Activated T-helper 2 cell treated with anti-CD3 and anti-CD28 coated beads, Interferon-gamma antibody, Interleukin-2, Interleukin-4, amounts not matched to agents 10 μg/mL and 5 μg/mL and 100 μg/mL, durations not matched to agents 14 hours and 24 hours and 36 hours (primary cell): ENCODE measurements around the gene CRIP2. TPM values are rescaled to one million over a fixed set of nuclear protein-coding genes. Genes with fewer than 3 reads are reported as not detected.
A peak's percentile ranks its signal among the peaks of the same experiment; 100 is the strongest.

Source experiments
- DNase-seq: peaks from one replicate; pipeline ENCODE4 v3.0.0; 2021; ENCODE audit warnings: low spot score
- H3K27ac Mint-ChIP-seq: one replicate; pipeline ENCODE4 v1.8.0; 2021; ENCODE audit warnings: mixed read lengths
- H3K27me3 Mint-ChIP-seq: one replicate; pipeline ENCODE4 v1.8.0; 2021; ENCODE audit warnings: low read depth, mixed read lengths
- H3K36me3 Mint-ChIP-seq: one replicate; pipeline ENCODE4 v1.8.0; 2021; ENCODE audit warnings: low read depth, mixed read lengths
- H3K4me1 Mint-ChIP-seq: one replicate; pipeline ENCODE4 v1.8.0; 2021; ENCODE audit warnings: low read depth, mixed read lengths
- H3K4me3 Mint-ChIP-seq: one replicate; pipeline ENCODE4 v1.8.0; 2021; ENCODE audit warnings: low read depth, mild to moderate bottlenecking, moderate library complexity, mixed read lengths
- H3K9me3 Mint-ChIP-seq: one replicate; pipeline ENCODE4 v1.8.0; 2021; ENCODE audit warnings: mixed read lengths
- intact Hi-C: fragments of 100-400 bp; cut with micrococcal nuclease; formaldehyde crosslinking; loops from one replicate; pipeline ENCODE4 v1.15.1; 2023
- total RNA-seq: library from RNA; stranded (reverse); gene quantifications from 2 replicates; pipeline ENCODE4 v1.2.3, GENCODE V29; 2022

Gene CRIP2, protein sequence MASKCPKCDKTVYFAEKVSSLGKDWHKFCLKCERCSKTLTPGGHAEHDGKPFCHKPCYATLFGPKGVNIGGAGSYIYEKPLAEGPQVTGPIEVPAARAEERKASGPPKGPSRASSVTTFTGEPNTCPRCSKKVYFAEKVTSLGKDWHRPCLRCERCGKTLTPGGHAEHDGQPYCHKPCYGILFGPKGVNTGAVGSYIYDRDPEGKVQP
- 0.16 and 0.55 TPM in 2 replicates for total RNA-seq

DNA sequence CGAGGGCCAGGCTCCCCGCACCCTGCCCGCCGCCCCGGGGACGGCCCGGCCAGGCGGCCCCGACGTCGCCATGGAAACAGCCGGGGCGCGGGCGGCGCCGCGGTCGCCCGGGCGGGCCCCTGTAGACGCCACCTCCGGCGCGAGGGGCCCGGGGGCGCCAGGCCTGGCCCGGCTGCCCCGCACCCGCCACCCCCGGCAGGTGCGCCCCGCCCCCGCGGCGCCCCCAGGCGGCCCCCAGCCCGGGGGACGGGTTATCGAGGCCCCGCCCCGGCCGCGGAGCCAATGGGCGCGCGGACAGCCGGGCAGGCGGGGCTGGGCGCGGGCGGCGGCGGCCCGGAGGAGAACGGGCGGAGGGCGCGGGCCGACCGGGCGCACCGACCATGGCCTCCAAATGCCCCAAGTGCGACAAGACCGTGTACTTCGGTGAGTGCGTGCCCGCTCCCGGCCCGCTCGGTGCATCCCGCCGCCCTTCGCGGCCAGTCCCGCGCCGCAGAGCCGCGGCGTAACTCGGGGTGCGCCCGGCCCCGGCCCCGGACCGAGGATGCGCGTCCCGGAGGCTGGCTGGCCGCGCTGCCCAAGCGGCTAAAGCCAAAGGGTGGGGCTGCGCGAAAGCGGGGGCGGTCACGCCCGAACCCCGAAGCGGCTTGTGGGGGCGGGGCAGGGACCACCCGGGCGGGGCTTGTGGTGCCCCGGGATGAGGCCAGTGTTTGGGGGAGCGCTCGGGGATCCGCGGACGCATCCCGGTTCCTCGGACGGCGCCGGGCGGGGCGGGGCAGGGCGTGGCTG, at the start of gene CRIP2:
CRIP2 (plus strand) TSS at position 339 of the 786 bp plus-strand sequence; CDS start at position 381, 42 bp downstream.
- Mint-ChIP-seq H3K27me3 (peaks cover 25% of the 10 kb centered on the region), H3K4me1 (peaks cover 4% of the 10 kb centered on the region), H3K27ac (no peak within 1 kb of the TSS), H3K4me3 (peak within 1 kb of the TSS; percentile 47), H3K9me3 (no peaks in the 10 kb centered on the region), H3K36me3 (peaks cover 5% of the 10 kb centered on the region)
- DNase-seq, result no peak
- intact Hi-C loops, result loop anchor here (2.0 kb wide), 1 partner anchor 16 kb away; the partner anchor contains the start of gene TEDC1

DNA sequence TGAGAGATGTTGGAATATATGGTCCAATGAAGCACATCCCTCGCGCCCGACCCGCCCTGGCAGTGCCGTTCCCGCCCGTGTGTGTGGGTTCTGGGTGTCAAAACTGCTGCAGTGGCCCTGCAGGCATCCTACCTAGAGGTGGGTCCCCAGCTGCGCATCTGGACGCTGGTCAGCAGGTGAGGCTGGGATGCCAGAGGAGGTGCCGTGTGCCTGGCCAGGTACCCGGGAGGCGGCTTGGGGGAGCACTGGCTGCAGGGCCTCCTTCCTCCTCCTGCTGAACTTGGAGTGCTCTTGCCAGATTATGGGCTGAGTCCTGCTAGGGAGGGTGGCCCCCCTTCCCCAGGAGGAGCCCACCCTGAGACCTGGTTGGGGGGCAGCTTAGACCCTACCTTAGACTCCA, 49.8 kb upstream of the CRIP2 start:
- Mint-ChIP-seq H3K4me1 (peaks cover 11% of the 10 kb centered on the region), H3K27me3 (no peaks in the 10 kb centered on the region)
- no peak for DNase-seq

DNA sequence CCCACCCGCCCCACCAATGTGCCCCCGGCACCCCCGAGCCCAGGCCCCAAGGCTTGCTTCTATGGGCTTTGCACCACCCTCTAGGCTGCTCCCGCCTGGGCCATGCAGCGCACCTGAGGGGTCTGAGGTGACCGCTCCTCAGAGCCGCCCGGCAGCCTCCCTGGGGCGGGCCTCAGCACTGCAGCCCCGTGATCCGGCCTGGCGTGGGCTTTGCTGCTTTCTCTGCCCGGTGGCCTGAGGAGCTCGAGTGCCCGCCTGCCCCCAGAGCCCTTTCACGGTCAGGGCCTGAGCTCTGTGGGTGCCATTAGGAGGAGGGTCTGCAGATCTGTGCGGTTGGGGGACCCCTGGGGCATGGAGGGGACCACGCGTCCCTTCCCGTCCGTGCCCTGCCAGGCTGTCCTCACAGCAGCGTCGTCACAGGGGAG, 48.8 kb upstream of the CRIP2 start:
- no peak for DNase-seq
- peaks cover 11% of the 10 kb centered on the region for H3K4me1 Mint-ChIP-seq
- no peaks in the 10 kb centered on the region for H3K9me3 Mint-ChIP-seq
- intact Hi-C loops, result no loop called here
- H3K27me3 Mint-ChIP-seq, result no peaks in the 10 kb centered on the region
- peaks cover 48% of the 10 kb centered on the region for H3K36me3 Mint-ChIP-seq
- H3K27ac Mint-ChIP-seq, result no peak overlapping the region
- no peak overlapping the region for H3K4me3 Mint-ChIP-seq

More for the DNA sequence above, 49.8 kb upstream of the CRIP2 start:
- no peak overlapping the region for H3K27ac Mint-ChIP-seq
- H3K9me3 Mint-ChIP-seq, result no peaks in the 10 kb centered on the region
- peaks cover 40% of the 10 kb centered on the region for H3K36me3 Mint-ChIP-seq
- H3K4me3 Mint-ChIP-seq, result no peak overlapping the region
- intact Hi-C loops, result no loop called here

DNA sequence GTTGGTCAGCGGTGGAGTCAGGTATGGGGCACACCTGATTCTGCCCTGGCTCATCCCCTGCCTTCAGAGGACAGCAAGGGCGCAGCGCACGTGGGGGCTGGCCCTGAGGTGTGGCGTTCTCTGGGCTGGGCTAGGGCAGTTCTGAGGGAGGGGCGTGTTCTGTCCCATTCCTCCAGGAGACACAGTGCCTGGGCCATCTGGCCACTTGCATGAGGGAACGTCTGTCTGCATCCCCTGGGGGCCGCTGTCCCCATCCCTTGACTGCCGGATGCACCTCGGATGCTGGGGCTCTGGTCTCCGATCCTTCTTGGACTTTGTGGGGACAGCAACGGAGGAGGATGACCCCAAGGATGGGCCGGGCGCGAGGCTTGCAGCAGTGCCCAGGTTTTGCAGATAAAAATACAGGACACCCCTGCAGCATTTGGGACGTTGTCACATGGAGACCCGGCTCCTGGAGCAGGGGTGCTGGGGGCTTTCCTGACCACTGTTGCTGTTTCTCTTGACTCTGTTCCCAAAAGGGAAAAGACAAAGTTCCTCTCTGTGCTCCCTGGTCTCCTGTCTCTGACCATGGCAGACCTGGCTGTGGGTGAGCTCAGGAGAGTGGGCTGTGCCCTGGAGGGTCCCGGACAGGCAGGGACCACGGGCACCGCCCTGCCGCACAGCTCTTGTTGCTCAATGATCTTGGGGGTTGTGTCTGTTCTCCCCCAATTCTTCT, 48.0 kb upstream of the CRIP2 start:
- Mint-ChIP-seq H3K4me1 (peaks cover 11% of the 10 kb centered on the region), H3K4me3 (no peak overlapping the region), H3K36me3 (peaks cover 53% of the 10 kb centered on the region), H3K27ac (no peak overlapping the region), H3K27me3 (no peaks in the 10 kb centered on the region), H3K9me3 (no peaks in the 10 kb centered on the region)
- intact Hi-C loops, result no loop called here
- DNase-seq, result no peak

DNA sequence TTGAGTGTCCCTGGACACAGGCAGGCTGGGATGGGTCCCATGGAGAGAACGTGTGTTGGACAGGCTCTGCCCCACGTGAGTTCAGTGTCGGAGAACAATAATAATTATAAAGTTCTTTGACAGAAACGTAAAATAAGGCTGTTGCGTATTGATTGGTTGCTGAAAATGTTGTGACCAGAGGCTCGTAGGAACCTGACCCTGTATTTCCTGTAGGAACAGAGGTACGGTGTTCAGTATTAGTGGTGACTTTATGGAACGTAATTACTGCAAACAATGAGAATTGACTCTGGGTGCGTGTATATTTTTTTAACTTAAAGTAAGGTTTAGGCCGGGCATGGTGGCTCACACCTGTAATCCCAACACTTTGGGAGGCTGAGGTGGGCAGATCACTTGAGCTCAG, 47.2 kb upstream of the CRIP2 start:
- Mint-ChIP-seq H3K9me3 (no peaks in the 10 kb centered on the region), H3K27ac (no peak overlapping the region), H3K4me3 (no peak overlapping the region), H3K4me1 (peaks cover 5% of the 10 kb centered on the region), H3K27me3 (no peaks in the 10 kb centered on the region), H3K36me3 (peaks cover 47% of the 10 kb centered on the region)
- intact Hi-C loops, result no loop called here
- no peak for DNase-seq

DNA sequence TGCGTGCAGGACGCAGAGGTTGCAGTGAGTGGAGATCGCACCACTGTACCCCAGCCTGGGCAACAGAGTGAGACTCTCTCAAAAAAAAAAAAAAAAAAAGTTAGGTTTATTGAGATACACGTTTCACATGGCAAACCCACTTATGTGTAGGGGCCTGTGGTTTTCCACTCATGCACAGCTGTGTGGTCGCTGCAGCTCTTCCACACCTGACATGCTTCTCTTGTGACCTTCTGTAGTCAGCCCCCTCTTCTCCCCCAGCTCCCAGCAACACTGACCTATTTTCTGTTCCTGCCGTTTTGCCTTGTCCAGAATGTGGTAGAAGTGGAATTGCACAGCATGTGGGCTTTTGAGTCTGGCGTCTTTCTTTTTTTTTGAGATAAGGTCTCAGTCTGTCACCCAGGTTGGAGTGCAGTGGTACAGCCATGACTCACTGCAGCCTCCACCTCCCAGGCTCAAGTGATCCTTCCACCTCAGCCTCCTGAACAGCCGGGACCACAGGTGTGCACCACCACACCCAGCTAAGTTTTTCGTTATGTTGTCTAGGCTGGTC, 46.6 kb upstream of the CRIP2 start:
- H3K36me3 Mint-ChIP-seq, result peaks cover 41% of the 10 kb centered on the region
- no peak for DNase-seq
- H3K4me3 Mint-ChIP-seq, result no peak overlapping the region
- no peaks in the 10 kb centered on the region for H3K27me3 Mint-ChIP-seq
- no peak overlapping the region for H3K27ac Mint-ChIP-seq
- no peaks in the 10 kb centered on the region for H3K4me1 Mint-ChIP-seq
- no peaks in the 10 kb centered on the region for H3K9me3 Mint-ChIP-seq
- intact Hi-C loops, result no loop called here

DNA sequence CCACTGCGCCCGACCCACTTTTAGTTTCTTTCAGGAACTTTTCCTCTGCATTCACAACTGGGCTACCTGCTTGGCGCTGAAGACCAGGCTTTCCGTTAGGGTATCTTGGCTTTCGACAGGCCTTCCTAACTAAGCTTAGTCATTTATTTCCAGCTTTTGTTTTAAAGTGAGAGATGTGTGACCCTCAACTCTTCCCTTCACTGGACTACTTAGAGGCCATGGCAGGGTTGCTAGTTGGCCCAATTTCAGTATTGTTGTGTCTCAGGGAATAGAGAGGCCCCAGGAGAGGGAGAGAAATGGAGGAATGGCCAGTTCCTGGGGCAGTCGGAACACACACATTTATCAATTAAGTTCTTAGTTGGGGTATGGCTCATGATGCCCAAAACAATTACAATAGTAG, 44.6 kb upstream of the CRIP2 start:
- intact Hi-C loops, result no loop called here
- Mint-ChIP-seq H3K27ac (no peak overlapping the region), H3K27me3 (no peaks in the 10 kb centered on the region), H3K36me3 (peaks cover 40% of the 10 kb centered on the region), H3K4me3 (no peak overlapping the region), H3K9me3 (no peaks in the 10 kb centered on the region), H3K4me1 (peaks cover 3% of the 10 kb centered on the region)
- DNase-seq, result no peak

DNA sequence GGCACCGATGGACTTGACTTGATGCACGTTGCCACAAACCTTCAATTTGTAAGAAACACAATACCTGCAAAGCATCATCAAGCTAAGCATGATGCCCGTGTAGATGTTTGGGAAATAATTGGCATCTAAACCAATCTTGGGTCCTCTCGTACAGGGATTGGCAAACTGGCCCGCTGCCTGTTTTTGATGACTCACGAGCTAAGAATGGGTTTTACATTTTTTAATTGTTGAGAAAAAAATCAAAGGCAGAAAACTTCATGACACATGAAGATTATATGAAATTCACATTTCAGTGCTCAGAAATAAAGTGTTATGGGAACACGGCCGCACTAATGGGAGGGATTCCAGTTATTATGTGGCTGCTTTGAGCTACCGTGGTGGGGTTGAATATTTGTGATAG, 44.1 kb upstream of the CRIP2 start:
- Mint-ChIP-seq H3K4me3 (no peak overlapping the region), H3K27ac (no peak overlapping the region), H3K9me3 (no peaks in the 10 kb centered on the region), H3K36me3 (peaks cover 43% of the 10 kb centered on the region), H3K4me1 (peaks cover 5% of the 10 kb centered on the region), H3K27me3 (no peaks in the 10 kb centered on the region)
- no peak for DNase-seq
- intact Hi-C loops, result no loop called here

DNA sequence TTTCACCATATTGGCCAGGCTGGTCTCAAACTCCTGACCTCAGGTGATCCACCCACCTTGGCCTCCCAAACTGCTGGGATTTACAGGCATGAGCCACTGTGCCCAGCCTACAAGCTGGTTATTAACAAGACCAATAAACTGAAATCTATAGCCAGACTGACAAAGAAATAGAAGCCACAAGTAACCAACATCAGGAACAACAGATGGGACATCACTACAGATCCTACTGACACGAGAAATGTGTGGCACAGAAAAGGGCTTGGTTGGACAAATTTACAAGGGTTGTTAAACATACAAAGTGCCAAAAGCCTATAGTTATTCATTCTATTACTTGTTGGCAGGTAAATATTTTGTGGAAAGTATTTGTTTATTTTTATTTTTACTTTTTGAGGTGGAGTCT, 43.4 kb upstream of the CRIP2 start:
- H3K36me3 Mint-ChIP-seq, result peaks cover 48% of the 10 kb centered on the region
- intact Hi-C loops, result no loop called here
- no peak for DNase-seq
- H3K9me3 Mint-ChIP-seq, result no peaks in the 10 kb centered on the region
- H3K27me3 Mint-ChIP-seq, result no peaks in the 10 kb centered on the region
- peaks cover 5% of the 10 kb centered on the region for H3K4me1 Mint-ChIP-seq
- H3K27ac Mint-ChIP-seq, result no peak overlapping the region
- no peak overlapping the region for H3K4me3 Mint-ChIP-seq

DNA sequence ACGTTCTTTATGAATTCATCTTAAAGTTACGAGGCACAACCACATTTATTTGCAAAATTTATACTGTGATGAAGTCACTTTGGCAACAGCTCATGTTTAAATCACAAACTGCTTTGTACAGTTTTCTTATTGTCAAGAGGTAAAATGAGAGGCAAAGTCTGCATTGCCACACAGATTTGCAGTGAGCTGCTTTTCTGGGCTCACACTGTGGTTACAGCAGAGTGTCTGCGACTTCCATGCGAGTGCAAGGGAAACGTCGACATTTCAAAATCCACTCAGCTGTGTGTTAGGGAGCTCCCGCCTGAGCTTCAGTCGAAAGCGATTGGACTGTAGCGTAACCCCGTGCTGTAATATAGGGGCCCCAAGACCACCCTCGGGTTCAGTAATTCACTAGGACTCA, 42.0 kb upstream of the CRIP2 start:
- Mint-ChIP-seq H3K27me3 (no peaks in the 10 kb centered on the region), H3K36me3 (peaks cover 35% of the 10 kb centered on the region), H3K4me3 (no peak overlapping the region), H3K4me1 (peaks cover 5% of the 10 kb centered on the region), H3K27ac (no peak overlapping the region), H3K9me3 (no peaks in the 10 kb centered on the region)
- DNase-seq, result no peak
- intact Hi-C loops, result no loop called here

DNA sequence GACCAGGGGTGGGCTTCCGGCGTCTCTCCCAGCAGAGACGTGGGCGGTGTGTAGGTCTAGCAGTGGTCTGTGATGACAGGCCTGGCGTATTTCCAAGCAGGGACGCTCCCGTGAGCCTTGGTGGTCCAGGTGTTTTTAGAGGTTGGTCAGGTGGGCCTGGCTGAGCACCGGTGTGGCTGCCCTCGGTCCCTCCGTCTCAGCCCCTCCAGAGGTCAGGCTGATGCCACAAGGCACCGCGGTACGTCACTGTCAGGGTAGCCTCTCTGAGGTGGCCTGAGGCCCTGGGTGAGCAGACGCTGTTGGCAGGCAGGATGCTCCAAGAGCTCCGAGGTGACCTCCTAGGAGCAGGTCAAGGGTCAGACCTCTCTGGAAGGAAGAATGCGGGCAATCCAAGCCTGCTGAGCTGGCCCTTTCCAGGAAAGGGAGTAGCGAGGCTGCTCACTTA, 41.4 kb upstream of the CRIP2 start:
- Mint-ChIP-seq H3K36me3 (peaks cover 32% of the 10 kb centered on the region), H3K27me3 (no peaks in the 10 kb centered on the region), H3K27ac (no peak overlapping the region), H3K9me3 (no peaks in the 10 kb centered on the region), H3K4me3 (no peak overlapping the region), H3K4me1 (peaks cover 5% of the 10 kb centered on the region)
- DNase-seq, result no peak
- intact Hi-C loops, result no loop called here

DNA sequence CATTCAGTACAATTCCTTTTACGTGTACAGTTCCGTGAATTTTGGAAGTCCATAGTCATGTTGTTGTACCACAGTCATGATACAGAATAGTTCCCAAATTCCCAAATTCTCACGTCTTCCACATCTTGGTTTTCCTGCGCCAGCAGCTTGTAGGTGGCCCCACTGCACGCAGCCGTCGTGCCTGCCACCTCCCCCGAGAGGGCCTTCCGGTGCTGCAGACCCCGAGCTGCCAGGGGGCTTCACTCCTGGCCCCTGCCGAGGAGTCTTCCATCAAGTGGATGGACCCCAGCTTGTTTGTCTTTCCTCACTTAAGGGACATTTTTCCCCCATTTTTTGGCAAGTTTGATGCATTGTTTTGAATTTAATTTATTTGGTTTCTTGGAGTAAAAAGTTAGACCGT, 38.2 kb upstream of the CRIP2 start:
- no peaks in the 10 kb centered on the region for H3K27me3 Mint-ChIP-seq
- H3K27ac Mint-ChIP-seq, result no peak overlapping the region
- H3K36me3 Mint-ChIP-seq, result peaks cover 11% of the 10 kb centered on the region
- H3K4me3 Mint-ChIP-seq, result no peak overlapping the region
- H3K9me3 Mint-ChIP-seq, result no peaks in the 10 kb centered on the region
- H3K4me1 Mint-ChIP-seq, result peaks cover 5% of the 10 kb centered on the region
- DNase-seq, result no peak
- intact Hi-C loops, result no loop called here
